Stimulated activated naive CD4-positive, alpha-beta T cell (primary cell): ENCODE data around the gene ZMYM2.

Experiments
- DNase-seq, 6 experiments: peaks; one replicate each; lab custom pipeline; 2025; lab: John Stamatoyannopoulos, UW

ZMYM2 gene

GRCh38 chr13:20105161-20105689 is 146.7 kb downstream of the ZMYM2 start:
- no peak for DNase-seq

- no peak for DNase-seq
Measured at GRCh38 chr13:20106742-20107141, 148.2 kb downstream of the ZMYM2 start.

- DNase-seq = no peak
Measured at GRCh38 chr13:20109037-20109436, 150.5 kb downstream of the ZMYM2 start.

GRCh38 chr13:20114066-20114610 is 155.6 kb downstream of the ZMYM2 start:
- no peak for DNase-seq

GRCh38 chr13:20116213-20116612 is 157.7 kb downstream of the ZMYM2 start:
- DNase-seq = no peak

GRCh38 chr13:20118268-20119140 is 160.0 kb downstream of the ZMYM2 start:
- DNase-seq = peak in 5 of 6 experiments; percentile 34 to 78 (median 64)

- no peak for DNase-seq
Measured at GRCh38 chr13:20119960-20120359, 161.4 kb downstream of the ZMYM2 start.

GRCh38 chr13:20121159-20121525 is 162.6 kb downstream of the ZMYM2 start:
- no peak for DNase-seq

- DNase-seq = no peak
Measured at GRCh38 chr13:20124303-20124702, 165.8 kb downstream of the ZMYM2 start.

- DNase-seq = no peak
Measured at GRCh38 chr13:20125129-20125782, 166.7 kb downstream of the ZMYM2 start.

- no peak for DNase-seq
Measured at GRCh38 chr13:20125783-20126165, 167.2 kb downstream of the ZMYM2 start.

GRCh38 chr13:20126541-20127261 is 168.2 kb downstream of the ZMYM2 start:
- DNase-seq = no peak

GRCh38 chr13:20127262-20127561 is 168.7 kb downstream of the ZMYM2 start:
- DNase-seq = no peak

GRCh38 chr13:20127562-20128458 is 169.3 kb downstream of the ZMYM2 start:
- DNase-seq = peak in 5 of 6 experiments; percentile 5 to 28 (median 20)

- DNase-seq = peak in 2 of 6 experiments; percentile 3 to 25
Measured at GRCh38 chr13:20128459-20128931, 170.0 kb downstream of the ZMYM2 start.

GRCh38 chr13:20129076-20129475 is 170.5 kb downstream of the ZMYM2 start:
- DNase-seq = no peak

GRCh38 chr13:20130012-20130411 is 171.5 kb downstream of the ZMYM2 start:
- no peak for DNase-seq

- no peak for DNase-seq
Measured at GRCh38 chr13:20130652-20131051, 172.1 kb downstream of the ZMYM2 start.

GRCh38 chr13:20131057-20131832 is 172.7 kb downstream of the ZMYM2 start:
- DNase-seq = no peak

GRCh38 chr13:20132052-20132634 is 173.6 kb downstream of the ZMYM2 start:
- no peak for DNase-seq
